GM10266 (cell line): ENCODE measurements around the gene SH3BP4.

ENCODE experiments used
- DNase-seq: peaks from one replicate; pipeline ENCODE4 v3.0.0; 2012; ENCODE audit errors: extremely low spot score
- TF ChIP-seq, protein P1 (sequence below): IDR thresholded peaks from 2 replicates; pipeline ENCODE4 v1.5.1; 2012; ENCODE audit warnings: mild to moderate bottlenecking, low read depth; ENCODE audit not compliant: control insufficient read depth, insufficient read depth; ENCODE audit errors: missing control alignments

SH3BP4 gene

DNA sequence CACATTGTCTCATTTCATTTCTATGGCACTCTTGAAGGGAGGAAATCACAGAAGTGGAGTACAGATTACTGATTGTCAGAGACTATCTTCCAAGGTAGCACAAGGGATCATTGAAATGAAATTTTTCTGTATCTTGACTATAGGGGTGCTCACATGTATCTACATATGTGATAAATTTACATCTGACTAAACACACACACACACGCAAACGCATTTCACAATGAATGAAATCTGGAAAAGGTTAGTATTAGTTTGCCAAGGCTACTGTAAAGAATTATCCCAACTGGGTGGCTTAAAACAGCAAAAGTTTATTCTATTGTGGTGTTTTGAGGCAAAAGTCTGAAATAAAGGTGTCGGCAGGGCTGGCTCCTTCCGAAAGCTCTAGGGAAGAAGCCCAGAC is 144.6 kb downstream of the SH3BP4 start:
- no peak for DNase-seq
- TF ChIP-seq, protein P1, sequence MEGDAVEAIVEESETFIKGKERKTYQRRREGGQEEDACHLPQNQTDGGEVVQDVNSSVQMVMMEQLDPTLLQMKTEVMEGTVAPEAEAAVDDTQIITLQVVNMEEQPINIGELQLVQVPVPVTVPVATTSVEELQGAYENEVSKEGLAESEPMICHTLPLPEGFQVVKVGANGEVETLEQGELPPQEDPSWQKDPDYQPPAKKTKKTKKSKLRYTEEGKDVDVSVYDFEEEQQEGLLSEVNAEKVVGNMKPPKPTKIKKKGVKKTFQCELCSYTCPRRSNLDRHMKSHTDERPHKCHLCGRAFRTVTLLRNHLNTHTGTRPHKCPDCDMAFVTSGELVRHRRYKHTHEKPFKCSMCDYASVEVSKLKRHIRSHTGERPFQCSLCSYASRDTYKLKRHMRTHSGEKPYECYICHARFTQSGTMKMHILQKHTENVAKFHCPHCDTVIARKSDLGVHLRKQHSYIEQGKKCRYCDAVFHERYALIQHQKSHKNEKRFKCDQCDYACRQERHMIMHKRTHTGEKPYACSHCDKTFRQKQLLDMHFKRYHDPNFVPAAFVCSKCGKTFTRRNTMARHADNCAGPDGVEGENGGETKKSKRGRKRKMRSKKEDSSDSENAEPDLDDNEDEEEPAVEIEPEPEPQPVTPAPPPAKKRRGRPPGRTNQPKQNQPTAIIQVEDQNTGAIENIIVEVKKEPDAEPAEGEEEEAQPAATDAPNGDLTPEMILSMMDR, result no peak

DNA sequence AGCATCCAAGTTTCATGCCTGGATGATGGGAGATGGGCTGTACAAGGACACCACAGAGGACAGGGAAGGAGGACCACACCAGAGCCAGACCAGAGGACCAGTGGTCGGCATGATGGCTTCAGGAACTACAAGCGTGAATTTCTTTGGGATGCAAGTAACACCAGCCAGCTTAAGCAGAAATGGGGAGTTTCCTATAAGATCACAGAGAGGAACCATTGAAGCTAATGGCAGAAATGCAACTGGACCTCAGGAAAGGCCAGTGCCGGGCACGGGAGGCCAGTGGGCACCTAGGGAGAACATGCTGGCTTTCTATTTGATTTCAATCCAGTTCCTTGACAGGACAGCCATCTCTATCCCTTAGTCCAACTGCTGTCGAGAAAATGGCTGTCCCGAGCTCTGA is 145.4 kb downstream of the SH3BP4 start:
- TF ChIP-seq, protein P1, result no peak
- no peak for DNase-seq

DNA sequence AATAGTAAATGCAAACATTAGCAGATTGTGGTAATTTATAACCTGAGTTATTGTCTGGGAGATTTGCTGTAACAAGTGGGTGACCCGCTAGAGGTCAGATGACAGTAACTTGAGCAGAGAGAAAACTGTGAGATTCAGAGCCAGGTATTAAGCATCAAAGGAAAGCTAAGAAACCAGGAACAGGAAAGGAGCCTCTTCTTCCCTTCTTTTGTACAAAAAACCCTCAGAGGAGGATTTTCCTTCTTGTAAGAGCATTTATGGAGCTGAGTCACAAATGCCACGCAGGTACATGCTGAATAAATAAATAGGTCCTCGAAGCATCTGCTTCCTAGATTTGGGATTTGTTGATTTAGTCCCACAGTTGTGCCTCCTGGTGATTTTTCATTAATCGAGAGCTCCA is 146.5 kb downstream of the SH3BP4 start:
- TF ChIP-seq, protein P1, result no peak
- no peak for DNase-seq

DNA sequence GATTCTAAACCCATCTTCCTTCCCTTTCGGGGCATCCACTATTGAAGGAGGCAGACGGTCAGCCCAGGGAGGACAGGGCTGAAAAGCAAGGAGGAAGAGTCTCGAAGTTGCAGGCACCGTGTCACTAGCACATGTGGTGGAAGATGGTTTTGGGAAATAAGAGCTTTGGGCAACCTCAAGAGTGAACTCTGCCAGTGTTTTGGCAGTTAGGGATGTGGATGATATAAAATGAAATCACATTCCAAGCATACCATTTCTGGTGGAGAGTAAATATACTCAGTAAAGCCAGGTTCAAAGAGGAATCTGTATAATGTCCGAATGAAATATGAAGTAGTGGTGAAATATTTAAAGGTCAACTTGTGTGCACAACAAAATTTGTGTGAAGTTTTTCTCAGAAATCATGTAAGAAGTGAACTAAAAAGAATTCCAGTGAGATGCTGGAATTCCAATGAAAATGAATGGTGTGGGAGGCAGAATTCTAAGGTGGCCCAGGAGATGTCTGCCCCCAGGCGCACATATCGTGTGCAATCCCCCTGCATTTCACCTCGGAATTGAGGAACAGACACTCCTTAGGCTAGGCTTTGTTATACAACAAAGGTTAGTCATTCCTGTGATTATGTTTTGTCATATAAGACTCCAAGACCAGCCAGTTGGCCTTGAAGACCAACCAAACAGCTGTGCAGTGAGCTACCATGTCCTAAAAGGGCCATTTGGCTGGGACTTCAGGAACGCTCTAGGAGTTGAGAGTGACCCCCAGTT is 147.1 kb downstream of the SH3BP4 start:
- no peak for DNase-seq
- TF ChIP-seq, protein P1, result no peak

DNA sequence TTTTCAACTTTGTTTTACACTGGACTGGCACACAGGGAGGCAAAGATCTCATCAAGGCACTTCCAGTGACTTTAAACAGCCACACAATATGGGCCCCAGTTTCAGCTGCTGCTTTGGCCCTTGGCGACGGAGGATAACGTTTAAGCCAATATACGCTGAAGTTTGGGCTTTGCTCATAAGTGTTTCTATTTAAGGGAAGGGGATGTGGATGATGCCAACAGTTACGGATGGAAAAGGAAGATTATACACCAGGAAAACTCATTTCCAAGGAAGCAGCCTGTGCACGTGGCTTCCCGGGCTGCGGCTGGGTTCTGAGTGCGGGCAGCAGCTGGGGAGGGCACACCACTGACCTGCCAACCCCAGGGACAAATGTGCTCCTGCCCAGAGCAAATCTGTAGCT is 151.1 kb downstream of the SH3BP4 start:
- TF ChIP-seq, protein P1, result no peak
- no peak for DNase-seq
